GM18861 (cell line): Measurements from ENCODE around the gene ATP12A.

Experiments
- ATAC-seq: cut with Tn5 transposase; IDR thresholded peaks from one replicate; pipeline ENCODE4 v1.9.1; 2021; ENCODE audit not compliant: unreplicated experiment

The ATP12A gene

DNA sequence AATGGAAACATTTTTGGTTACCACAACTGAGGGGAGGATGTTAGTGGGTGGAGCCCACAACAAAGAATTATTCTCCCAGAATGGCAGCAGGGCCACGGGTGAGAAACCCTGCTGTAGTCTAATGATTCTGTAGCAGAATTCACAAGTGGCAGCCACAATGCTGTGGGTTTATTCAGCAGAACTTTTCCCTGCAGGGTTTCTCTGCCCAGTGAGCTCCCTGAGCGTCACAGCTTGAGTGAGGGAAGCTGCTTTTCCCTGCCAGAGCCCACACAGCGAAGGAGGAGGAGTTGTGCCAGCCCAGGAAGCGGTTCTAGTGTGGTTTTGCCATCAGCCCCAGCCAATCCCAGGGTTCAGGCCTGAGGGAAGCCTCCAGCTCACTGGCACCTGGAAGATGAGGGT lies 4.4 kb downstream of the ATP12A start:
- ATAC-seq: no peak

DNA sequence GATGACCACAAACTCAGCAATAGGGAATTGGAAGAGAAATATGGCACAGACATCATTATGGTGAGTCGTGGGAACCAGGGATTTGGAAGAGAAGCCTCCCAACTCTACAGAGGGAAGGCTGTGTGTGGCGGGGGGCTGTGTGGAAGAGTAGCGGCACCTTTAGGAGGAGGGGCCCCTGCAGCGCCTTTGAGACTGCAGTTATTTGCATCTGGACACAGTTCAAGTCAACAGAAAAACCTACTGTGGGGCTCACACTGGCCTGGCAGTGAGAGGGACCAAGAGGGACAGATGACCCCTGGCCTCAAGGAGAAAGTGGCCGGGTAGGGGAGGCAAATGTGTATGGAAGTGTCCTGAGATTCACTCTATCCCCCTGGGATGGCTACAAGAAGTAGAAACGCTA lies 5.1 kb downstream of the ATP12A start:
- no peak for ATAC-seq

DNA sequence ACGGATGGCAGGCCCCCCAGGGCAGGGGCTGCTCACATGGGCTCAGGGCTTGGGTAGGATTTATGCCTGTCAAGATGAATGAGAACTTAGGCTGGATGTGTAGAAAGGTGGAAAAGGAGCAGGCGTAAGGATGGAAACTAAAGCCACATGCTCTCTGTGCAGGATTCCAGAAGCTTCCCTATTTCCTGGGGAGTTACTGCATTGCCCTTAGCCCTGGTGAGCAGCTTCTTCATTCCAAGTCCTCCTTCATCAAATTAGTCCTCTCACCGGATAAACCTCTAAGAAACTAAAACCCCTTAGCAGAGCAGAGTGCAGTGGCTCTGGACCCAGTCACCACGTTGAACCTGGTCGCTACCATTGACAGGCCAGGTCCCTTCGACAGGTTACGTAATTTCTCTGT lies 7.4 kb downstream of the ATP12A start:
- no peak for ATAC-seq

- ATAC-seq: no peak
These were observed 7.9 kb downstream of the ATP12A start for GRCh38 chr13:24688111-24688510.

DNA sequence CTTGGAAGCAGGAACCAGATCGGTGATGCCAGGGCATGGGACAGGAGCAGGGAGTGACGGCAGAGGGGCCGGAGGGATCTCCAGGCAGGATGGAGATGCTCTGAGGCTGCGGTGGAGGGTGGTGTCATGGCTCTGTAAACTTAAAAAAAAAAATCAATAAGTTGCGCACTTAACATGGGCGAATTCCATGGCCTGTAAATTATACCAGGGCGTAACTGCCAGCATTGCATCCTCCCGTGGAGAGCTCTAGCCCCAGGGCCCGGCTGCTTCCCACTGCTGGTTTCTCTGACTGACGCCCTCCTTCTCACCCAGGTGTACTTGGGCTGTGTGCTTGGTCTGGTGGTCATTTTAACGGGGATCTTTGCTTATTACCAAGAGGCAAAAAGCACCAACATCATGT lies 8.7 kb downstream of the ATP12A start:
- ATAC-seq: no peak

DNA sequence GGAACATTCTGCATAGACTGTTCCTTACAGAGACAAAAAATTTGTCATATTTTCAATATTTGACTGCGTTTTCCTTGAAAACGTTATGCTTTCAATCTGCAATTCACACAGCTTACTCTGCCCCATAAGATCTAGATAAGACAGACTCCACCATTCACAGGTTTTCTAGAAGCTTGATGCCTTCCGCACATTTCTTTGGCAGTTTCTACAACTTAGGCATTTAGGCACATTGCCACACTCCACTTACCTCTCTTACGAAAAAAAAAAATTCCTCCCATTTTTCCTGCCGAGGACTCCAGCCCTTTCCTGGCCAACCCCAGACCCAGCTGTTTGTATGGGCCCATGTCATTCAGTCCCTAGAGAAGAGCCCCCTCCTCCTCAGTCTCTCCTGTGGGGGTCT lies 11.2 kb downstream of the ATP12A start:
- no peak for ATAC-seq

- ATAC-seq: no peak
These were observed 12.4 kb downstream of the ATP12A start for GRCh38 chr13:24692561-24692960.

GRCh38 chr13:24693862-24694471 lies 13.8 kb downstream of the ATP12A start:
- peak; percentile 72 for ATAC-seq

DNA sequence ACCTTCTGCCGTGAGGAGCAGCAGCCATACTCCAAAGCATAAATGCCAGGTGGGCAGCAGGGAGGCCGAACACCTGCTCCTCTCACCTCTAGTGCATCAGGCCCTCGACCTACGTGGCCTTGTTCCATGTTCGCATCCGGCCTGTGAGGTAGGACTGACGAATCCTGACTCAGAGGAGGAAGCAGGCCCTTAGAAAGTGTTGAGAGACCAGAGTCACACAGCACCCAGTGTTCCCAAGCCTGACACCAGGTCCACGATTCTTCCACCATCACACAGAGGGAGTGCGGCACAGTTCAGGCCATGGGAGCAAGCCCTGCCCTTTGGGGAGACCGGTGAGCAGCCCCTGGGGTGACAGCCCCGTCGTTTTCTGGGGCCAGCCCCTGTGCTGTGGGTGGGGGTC lies 14.7 kb downstream of the ATP12A start:
- no peak for ATAC-seq

DNA sequence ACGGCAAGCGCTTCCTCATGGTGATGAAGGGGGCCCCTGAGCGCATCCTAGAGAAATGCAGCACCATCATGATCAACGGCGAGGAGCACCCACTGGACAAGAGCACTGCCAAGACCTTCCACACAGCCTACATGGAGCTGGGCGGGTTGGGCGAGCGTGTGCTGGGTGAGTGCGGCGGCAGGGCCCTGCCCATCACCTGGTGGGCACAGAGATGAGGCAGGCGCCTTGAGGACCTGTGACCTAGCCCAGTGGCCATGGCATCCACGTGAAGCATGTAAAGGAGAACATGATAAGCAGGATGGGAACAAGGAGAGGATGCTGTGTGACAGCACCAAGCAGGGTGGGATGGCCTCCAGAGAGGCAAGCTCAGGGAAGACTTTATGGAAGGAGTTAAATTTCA lies 18.5 kb downstream of the ATP12A start:
- no peak for ATAC-seq

DNA sequence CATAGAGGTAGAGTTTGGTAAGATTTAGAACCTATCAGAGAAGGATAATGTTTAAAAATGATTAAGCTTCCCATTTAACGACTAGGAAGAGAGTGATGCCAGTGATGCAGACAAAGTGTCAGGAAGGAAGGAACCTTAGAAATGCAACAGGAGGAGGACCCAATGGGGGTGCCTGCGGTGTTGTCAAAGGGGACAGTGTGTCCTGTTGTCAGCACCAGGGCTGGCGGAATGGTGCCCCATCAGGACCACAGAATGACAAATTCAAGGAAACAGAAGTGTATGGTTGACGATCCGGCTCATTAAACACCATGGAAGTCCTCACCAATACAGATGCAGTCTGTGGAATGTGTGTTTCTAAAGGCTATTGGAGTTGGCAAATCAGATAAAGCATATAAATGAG lies 19.3 kb downstream of the ATP12A start:
- no peak for ATAC-seq

DNA sequence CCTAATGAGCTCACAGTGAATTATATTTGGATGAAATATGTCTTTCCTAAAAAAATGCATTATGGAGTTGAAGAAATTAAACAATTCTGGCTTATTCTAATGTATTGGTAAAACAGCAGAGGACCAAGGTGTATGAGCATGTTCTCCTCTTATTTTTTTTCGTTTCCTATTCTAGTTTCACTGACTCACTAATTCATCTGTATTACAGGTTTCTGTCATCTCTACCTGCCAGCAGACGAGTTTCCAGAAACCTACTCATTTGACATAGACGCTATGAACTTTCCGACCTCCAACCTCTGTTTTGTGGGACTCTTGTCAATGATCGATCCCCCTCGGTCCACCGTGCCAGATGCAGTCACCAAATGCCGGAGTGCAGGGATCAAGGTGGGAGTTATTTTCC lies 20.3 kb downstream of the ATP12A start:
- ATAC-seq: no peak

GRCh38 chr13:24706886-24707585 lies 26.8 kb downstream of the ATP12A start:
- ATAC-seq: no peak

GRCh38 chr13:24709186-24709913 lies 29.1 kb downstream of the ATP12A start:
- ATAC-seq: peak; percentile 77

DNA sequence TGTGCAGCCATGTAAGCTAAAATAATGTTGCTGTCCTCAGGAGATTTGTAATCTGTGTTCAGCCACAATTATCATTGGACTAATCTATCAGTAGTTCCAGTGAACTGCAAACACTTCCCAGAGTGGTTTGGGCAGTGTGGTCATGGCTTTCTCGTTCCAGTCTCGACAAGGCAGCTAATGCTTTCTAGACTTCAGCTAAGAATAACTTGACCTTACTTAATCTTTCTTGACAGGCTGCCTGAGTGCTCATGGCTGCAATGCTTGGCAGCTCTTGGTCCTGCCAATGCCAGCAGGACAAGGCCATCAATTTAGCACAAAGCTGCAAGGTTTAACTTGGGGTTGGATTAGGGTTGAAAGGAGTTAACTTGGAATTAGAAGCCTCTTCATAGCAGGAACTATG lies 32.8 kb downstream of the ATP12A start:
- no peak for ATAC-seq

DNA sequence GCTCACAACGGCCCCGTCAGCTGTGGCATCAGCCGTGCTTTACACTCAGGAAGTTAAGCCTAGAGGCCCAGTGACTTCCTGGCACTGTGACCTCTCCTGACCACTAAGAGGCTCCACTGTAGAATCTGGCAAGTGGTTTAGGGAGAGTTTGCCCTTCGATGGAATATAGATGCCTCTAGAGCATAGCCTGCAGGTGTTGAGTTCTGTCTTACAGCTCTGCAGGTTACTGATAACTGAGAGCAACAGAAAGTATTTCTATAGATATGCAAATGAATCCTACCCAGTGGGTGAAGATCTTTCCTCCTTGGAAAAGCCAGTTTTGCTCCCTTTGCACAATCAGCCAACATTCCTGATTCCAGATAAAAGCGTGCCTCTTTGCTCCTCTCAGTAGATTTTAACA lies 35.8 kb downstream of the ATP12A start:
- no peak for ATAC-seq

- no peak for ATAC-seq
These were observed 36.2 kb downstream of the ATP12A start for GRCh38 chr13:24716446-24716845.

DNA sequence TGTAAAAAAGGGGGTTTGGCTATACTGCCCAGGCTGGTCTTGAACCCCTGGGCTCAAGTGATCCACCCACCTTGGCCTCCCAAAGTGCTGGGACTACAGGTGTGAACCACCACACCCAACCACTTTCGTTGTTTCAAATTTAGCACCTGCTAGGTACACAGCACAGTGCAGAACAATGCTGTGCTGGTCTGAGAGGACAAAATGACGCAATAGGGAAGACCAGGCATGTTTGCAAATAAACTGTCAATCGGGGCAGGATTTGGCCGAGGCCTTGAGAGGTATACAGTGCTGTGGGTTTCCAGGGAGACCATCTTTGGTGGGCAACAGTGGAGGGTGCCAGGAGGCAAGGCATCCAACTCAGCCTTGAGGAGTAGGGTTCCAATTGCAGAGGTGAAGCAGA lies 37.0 kb downstream of the ATP12A start:
- ATAC-seq: no peak

GRCh38 chr13:24718192-24718965 lies 38.2 kb downstream of the ATP12A start:
- no peak for ATAC-seq

DNA sequence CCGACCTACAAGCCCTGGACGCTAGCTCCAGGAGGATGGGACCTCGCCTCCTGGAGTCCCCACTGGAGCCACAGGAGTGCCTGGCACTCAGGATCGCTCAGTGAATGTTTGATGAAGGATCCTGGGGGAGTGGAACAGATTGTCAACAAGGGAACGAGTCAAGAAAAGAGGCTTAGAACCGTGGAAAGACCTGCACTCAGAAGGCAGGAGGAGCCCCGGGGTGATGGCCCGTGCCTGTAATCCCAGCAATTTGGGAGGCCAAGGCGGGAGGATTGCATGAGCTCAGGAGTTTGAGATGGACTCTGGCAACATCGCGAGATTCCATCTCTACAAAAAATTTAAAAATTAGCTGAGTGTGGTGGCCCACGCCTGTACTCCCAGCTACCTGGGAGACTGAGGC lies 38.9 kb downstream of the ATP12A start:
- no peak for ATAC-seq

DNA sequence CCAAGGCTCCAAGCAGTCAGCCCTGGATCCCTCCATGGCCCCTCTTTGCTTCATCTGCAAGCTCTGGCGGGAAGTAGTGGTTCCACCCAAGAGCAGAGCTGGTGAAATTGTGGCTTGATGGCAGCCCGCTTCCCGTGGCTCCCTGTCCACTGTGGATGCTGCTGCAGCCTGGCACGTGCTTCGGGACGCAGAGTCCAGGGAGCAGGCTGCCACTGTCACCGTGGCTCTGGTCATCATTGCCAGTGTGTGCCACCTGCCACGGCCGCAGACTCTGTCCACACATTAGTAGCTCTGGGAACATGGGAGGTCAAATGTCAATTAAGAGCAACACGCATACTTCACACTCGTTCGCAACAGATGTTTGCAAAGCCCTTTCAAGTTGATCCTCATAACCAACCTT lies 43.0 kb downstream of the ATP12A start:
- ATAC-seq: no peak

GRCh38 chr13:24724714-24725113 lies 44.5 kb downstream of the ATP12A start:
- ATAC-seq: no peak
